Dermis microvascular lymphatic vessel endothelial cell (primary cell): ENCODE results near the gene MUCL3. TPM values are rescaled to one million over a fixed set of nuclear protein-coding genes. Genes with fewer than 3 reads are reported as not detected.
A peak's percentile ranks its signal among the peaks of the same experiment; 100 is the strongest.
"Not testable (repeated sequence)": the region's sequence is repeated elsewhere in the genome, so short reads cannot be mapped to it uniquely, and the experiment has no call there.

Experiments used
- DNase-seq, 2 donors: peaks; one replicate each; pipeline versions ENCODE4 v3.0.0 to v3.0.0-alpha.2; 2010; ENCODE audit warnings: low read depth in 2 of 2
- total RNA-seq: library from RNA; depleted of rRNA; stranded (reverse); fragments of >200 nt; gene quantifications from 2 replicates; pipeline ENCODE4 v1.2.1, GENCODE V29; 2014

MUCL3 gene
- total RNA-seq, 1 donor from 2014 or later = not detected

DNA sequence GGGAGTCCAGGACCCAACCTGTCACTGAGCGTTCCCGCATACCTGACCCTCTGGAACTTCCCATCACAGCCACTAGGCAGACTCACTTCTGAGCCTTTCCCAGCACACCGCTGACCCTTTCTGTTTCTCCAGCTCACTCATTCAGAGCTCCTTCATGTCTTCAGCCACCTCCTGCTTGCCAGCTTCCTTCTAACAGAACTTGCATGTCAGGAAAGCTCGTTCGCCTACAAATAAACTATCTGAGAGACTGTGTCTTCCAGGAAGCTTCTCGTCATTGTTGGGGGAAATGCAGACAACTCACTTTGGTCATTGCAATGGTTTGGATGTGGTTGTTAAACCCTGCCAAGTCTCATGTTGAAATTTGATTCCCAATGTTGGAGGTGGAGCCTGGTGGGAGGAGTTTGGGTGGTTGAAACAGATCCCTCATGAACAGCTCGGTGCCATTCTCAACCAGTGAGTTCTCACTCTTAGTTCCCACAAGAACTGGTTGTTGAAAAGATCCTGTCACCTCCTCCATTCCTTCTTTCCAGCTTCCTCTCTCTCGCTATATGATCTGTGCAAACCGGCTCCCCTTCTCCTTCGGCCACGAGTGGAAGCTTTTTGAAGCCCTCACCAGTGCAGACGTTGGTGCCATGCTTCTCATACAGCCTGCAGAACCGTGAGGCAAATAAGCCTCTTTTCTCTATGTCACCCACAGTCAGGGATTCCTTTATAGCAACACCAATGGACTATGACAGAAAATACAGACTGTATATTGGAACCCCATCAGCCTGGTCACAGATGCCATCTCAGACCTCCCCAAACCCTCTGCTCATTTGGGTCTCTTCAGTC is 41.4 kb downstream of the MUCL3 start:
- peak; percentile 9 to 36 for DNase-seq

DNA sequence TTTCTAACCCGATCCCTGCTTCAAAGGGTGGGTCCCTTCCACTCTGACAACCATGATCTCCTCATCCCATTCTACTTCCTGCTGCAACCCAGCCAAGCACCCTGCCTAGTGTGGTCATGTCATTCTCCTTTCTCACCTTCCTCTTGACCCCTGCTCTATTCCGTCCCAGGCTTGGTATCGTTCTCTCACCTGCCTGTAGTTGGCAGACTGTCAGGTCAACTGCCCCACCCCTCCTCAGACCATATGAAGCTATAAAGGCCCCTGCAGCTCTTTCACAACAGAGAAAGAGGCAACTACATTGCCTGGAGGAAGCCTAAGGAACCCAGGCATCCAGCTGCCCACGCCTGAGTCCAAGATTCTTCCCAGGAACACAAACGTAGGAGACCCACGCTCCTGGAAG is 42.7 kb downstream of the MUCL3 start, which contains the start of gene MUC21:
Gene MUC21, plus strand, starts transcription at position 280 of the 400 bp plus-strand sequence. CDS start 241 bp downstream, outside the sequence.
- DNase-seq = no peak

DNA sequence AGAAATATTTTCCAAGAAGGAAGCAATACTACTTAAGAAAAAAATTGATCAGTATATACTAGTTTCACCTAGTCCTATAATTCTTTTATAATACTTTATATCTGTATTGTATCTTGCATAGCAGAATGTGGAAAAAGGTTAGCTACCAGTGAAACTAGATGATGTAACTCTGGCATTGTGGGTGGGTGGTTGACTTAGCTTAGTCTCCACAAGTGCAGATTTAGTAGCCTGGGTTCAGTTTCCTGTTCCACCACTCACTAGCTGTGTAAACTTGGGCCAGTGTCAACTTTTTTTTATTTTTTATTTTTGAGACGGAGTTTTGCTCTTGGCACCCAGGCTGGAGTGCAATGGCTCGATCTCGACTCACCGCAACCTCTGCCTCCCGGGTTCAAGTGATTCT is 44.7 kb downstream of the MUCL3 start:
- DNase-seq = no peak

DNA sequence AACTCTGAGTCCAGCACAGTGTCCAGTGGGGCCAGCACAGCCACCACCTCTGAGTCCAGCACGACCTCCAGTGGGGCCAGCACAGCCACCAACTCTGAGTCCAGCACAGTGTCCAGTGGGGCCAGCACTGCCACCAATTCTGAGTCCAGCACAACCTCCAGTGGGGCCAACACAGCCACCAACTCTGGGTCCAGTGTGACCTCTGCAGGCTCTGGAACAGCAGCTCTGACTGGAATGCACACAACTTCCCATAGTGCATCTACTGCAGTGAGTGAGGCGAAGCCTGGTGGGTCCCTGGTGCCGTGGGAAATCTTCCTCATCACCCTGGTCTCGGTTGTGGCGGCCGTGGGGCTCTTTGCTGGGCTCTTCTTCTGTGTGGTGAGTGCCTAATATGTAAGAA is 46.5 kb downstream of the MUCL3 start:
- no peak for DNase-seq

DNA sequence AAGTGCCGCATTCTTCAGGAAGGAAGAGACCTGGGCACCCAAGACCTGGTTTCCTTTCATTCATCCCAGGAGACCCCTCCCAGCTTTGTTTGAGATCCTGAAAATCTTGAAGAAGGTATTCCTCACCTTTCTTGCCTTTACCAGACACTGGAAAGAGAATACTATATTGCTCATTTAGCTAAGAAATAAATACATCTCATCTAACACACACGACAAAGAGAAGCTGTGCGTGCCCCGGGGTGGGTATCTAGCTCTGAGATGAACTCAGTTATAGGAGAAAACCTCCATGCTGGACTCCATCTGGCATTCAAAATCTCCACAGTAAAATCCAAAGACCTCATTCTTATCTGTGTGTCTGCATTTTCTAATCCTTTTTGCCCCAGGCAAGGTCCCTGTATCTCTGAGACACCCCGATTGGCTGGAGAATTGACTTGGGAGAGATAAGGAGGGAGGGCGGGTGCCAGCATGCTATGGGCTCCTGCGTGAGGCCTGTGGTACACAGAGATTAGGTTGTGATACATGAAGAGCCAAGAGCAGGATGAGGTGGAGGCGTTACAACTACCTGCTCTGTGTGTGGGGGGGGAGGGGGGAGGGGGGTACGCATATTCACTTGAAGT is 47.5 kb downstream of the MUCL3 start:
- no peak for DNase-seq

DNA sequence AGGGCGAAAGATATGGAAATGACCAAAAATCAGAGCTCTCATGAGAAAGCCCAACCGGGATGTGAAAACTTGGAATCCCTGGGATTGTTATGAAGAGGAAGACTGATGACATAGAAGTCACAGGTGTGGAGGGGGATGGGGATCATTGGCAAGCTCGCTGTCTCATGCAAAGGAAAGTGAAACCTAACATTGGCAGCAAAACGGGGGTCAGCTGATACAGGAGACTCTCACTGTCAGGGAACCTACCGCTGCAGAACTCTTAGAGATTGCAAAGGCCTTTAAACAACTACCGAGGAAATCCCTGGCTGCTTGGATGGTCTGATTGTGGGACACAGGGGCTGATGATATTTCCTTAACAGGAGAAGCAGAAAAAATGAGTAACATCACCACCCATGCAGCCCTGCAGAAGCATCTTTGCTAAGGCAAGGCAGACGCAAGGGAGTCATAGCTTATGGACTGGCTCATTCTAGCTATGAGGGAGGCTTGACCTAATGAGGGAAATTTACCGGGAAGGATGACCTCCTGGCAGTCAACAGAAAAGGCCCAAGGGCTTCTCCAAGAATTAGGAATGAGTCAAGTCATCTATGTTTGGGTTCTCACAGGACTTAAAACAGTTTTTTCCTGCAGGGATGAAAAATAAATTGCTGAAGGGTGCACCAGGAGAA is 49.8 kb downstream of the MUCL3 start:
- DNase-seq = peak in 1 of 2 donors; percentile 14

DNA sequence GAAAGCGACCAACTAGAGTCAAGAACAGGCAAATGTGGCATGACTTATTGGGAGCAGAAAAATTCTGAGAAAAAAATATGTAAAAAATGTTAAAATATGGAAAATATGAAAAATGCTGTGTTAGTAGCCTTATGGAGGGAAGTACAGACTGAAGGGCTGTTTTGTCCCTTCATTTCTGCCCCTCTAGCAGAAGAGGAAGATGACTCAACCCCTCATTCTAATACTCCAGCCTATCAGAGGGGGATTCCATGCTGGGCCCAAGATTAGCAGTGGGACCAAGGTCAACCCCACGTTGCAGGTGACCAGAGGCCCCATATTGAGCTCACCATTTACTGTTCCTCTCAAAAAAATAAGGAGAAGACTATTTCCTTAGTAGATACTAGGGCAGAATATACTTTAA is 51.1 kb downstream of the MUCL3 start:
- DNase-seq = no peak

DNA sequence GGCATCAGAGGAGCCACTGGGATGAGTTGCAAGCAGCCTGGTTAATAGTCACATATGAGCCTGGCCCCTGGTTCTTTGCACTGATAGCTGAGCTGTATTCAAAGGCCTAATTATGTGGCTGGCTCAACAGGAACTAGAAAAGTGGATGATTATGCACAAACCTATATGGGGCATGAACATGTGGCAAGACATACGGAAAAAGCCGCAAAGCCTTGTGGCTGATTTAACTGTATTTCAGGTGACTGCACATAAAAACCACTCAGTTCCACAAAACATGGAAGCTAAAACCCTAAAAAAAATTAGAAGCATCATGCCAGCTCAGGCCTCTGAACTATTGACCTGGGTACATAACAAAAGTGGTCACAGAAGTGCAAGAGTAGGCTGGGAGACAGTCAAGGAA is 56.5 kb downstream of the MUCL3 start:
- DNase-seq = no peak

DNA sequence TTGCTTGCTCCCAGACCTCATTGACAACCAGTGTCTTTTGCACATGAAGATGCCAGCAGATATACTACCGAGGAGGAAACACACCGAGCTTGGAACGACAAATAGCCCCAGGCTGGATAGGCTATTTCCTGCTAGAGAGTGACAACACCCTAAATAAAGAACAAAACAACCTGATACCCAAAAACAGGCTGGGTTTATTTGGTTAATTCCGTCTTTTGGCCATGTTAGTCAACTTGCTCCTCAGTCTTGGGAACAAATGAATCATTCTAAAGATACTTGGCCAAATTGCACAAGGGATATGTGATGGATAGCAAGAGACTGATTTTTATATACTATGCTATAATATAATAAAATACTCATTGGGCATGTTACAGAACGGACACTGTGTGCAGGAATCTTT is 58.0 kb downstream of the MUCL3 start:
- no peak for DNase-seq

DNA sequence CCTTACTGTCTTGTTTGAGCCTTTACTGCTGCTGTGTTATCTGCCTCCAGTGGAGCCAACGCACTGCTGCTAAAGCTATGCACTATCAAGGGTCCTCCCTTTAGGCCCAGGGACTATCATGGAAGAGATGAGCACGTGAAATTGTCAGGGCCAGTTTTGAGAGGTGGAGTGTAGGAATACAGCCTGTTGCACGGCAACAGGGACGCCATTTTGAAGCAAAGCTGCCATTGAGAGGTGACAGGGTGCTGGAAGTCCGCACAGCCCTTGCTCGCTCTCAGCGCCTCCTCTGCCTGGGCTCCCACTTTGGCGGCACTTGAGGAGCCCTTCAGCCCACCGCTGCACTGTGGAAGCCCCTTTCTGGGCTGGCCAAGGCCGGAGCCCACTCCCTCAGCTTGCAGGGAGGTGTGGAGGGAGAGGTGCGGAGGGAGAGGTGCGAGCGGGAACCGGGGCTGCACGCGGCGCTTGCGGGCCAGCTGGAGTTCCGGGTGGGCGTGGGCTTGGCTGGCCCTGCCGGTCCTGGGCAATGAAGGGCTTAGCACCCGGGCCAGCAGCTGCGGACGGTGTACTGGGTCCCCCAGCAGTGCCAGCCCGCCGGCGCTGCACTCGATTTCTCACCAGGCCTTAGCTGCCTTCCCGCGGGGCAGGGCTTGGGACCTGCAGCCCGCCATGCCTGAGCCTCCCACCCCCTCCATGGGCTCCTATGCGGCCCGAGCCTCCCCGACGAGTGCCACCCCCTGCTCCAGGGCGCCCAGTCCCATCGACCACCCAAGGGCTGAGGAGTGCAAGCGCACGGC is 59.5 kb downstream of the MUCL3 start:
- not testable (repeated sequence) for DNase-seq

DNA sequence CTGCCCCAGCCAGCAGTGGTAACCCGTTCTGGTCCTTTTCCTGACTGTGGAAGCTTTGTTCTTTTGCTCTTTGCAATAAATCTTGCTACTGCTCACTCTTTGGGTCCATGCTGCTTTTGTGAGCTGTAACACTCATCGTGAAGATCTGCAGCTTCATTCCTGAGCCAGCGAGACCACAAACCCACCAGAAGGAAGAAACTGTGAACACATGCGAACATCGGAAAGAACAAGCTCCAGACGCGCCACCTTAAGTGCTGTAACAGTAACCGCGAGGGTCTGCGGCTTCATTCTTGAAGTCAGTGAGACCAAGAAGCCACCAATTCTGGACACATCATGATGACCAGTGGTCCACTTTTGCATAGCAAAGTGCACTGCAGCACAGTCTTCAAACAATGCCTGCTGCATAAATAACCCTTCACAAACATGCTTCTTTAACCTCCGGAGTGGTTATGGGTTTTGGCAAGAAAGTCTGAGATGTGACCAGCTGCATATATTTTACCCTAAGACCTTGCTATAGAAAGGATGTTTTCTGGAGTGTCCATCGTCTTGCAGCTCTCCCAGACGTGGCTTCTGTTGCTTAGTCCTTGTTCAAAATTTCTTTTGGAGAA is 60.6 kb downstream of the MUCL3 start:
- no peak for DNase-seq

DNA sequence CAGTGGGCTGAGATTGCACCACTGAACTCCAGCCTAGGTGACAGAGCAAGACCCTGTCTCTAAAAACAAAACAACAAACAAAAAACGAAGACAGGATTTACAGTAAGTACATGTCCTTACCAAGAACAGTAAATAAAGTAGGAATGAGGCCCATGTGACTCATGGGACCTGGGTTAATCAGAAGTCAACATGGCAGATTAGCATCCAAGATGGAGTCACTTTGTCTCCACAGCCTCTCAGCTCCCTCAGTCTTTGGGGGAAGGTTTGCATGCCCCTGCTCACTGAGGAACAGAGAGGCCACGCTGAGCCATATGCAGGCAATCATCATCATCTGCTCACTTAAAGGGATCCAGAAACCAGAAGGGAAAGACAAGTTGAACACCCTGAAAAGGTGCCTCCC is 61.7 kb downstream of the MUCL3 start:
- no peak for DNase-seq

Other genes with a start within 250 kb of the MUCL3 start
- gene NRM, start 250.0 kb upstream of the MUCL3 start, total RNA-seq = 1.8 and 2.1 TPM in 2 replicates
- 4.9 and 5.7 TPM in 2 replicates for gene MDC1, start 223.7 kb upstream of the MUCL3 start, total RNA-seq
- gene TUBB, start 220.6 kb upstream of the MUCL3 start, total RNA-seq = 397 and 399 TPM in 2 replicates
- gene FLOT1, start 198.3 kb upstream of the MUCL3 start, total RNA-seq = 52.5 and 55.2 TPM in 2 replicates
- 46.3 and 86.1 TPM in 2 replicates for gene IER3, start 196.4 kb upstream of the MUCL3 start, total RNA-seq
- gene DDR1, start 56.5 kb upstream of the MUCL3 start, total RNA-seq = 4.0 and 10.1 TPM in 2 replicates
- gene GTF2H4, start 32.8 kb upstream of the MUCL3 start, total RNA-seq = 10.4 and 13.7 TPM in 2 replicates
- gene VARS2, start 26.7 kb upstream of the MUCL3 start, total RNA-seq = 11.1 and 16.6 TPM in 2 replicates
- gene SFTA2, start 8.8 kb upstream of the MUCL3 start, total RNA-seq = not detected in 2 replicates
- gene MUC21, start 42.7 kb downstream of the MUCL3 start, total RNA-seq = not detected in 2 replicates
- gene MUC22, start 69.5 kb downstream of the MUCL3 start, total RNA-seq = not detected in 2 replicates
- gene C6orf15, start 171.6 kb downstream of the MUCL3 start, total RNA-seq = not detected in 2 replicates
- 3.7 and 3.8 TPM in 2 replicates for gene PSORS1C1, start 173.8 kb downstream of the MUCL3 start, total RNA-seq
- under 0.01 TPM in 1 of 2 replicates, not detected in the other for gene CDSN, start 179.5 kb downstream of the MUCL3 start, total RNA-seq
- gene PSORS1C2, start 198.1 kb downstream of the MUCL3 start, total RNA-seq = not detected in 2 replicates
- 11.1 and 11.8 TPM in 2 replicates for gene CCHCR1, start 216.8 kb downstream of the MUCL3 start, total RNA-seq
- 12.8 and 21.7 TPM in 2 replicates for gene TCF19, start 217.6 kb downstream of the MUCL3 start, total RNA-seq
- gene POU5F1, start 229.7 kb downstream of the MUCL3 start, total RNA-seq = not detected in 2 replicates